Measurements from ENCODE around the gene LRRC7. TPM values are rescaled to one million over a fixed set of nuclear protein-coding genes. Genes with fewer than 3 reads are reported as not detected.
A peak's percentile ranks its signal among the peaks of the same experiment; 100 is the strongest.

LRRC7 gene
- total and polyA plus RNA-seq, 2 of the 8 experiments (the other 6 are each of a cell fraction or from before 2014, with no cell fraction given), result 0.03 to 0.17 TPM

GRCh38 chr1:69835955-69836354 is 268.2 kb downstream of the LRRC7 start:
- Histone ChIP-seq H3K27me3 (replicated peaks in 1 of 4; ENCODE audit: control insufficient read depth in 3 of 4, extremely low read depth in 1 of 4, insufficient read depth in 3 of 4, low read length in 3 of 4) (no peaks in the 10 kb centered on the region), H3K4ac (replicated peaks; ENCODE audit: insufficient read length, low read depth, low read length) (no peak overlapping the region), H4K20me1 (replicated peaks in 1 of 2; ENCODE audit: control insufficient read depth in 1 of 2, insufficient read depth in 2 of 2, low read length in 2 of 2) (no peaks in the 10 kb centered on the region), H3K14ac (ENCODE audit: insufficient read length) (no peak overlapping the region), H3K27ac (ENCODE audit: low read depth, low read length) (no peak overlapping the region), H3K9ac (replicated peaks in 1 of 4; ENCODE audit: extremely low read depth in 1 of 4, low read depth in 3 of 4, low read length in 3 of 4) (no peak overlapping the region), H2BK120ac (replicated peaks; ENCODE audit: low read depth, low read length) (no peak overlapping the region), H3K79me2 (ENCODE audit: control insufficient read depth in 1 of 2, insufficient read depth in 2 of 2, low read length in 2 of 2) (no peaks in the 10 kb centered on the region), H3K56ac (replicated peaks; ENCODE audit: insufficient read length, low read depth, low read length) (no peak overlapping the region), H3K4me2 (ENCODE audit: insufficient read depth in 1 of 2, low read depth in 2 of 2, low read length in 2 of 2) (no peak overlapping the region), H3K23ac (ENCODE audit: insufficient read length) (no peak overlapping the region), H4K8ac (ENCODE audit: extremely low read depth, insufficient read depth, low read length) (no peak overlapping the region), H2AFZ (ENCODE audit: low read length) (no peak overlapping the region), H2BK12ac (ENCODE audit: low read depth, low read length) (no peak overlapping the region), H4K5ac (ENCODE audit: insufficient read length, low read depth, low read length) (no peak overlapping the region), H3K4me3 (ENCODE audit: extremely low read depth in 1 of 4, insufficient read depth in 2 of 4, low read depth in 3 of 4, low read length in 4 of 4) (no peak overlapping the region), H4K91ac (replicated peaks; ENCODE audit: insufficient read length, low read length) (no peak overlapping the region), H3K4me1 (replicated peaks in 1 of 4; ENCODE audit: control insufficient read depth in 3 of 4, insufficient read depth in 4 of 4, low read length in 3 of 4) (no peaks in the 10 kb centered on the region), H3K9me3 (ENCODE audit: insufficient read depth in 2 of 2, low read depth in 1 of 2, low read length in 1 of 2) (no peaks in the 10 kb centered on the region), H3K36me3 (ENCODE audit: control insufficient read depth in 2 of 4, insufficient read depth in 4 of 4, low read length in 3 of 4) (no peaks in the 10 kb centered on the region), H2AK5ac (ENCODE audit: low read depth, low read length) (no peak overlapping the region), H2BK20ac (ENCODE audit: low read length) (no peak overlapping the region), H3K18ac (ENCODE audit: extremely low read depth, low read length) (no peak overlapping the region), H2BK15ac (ENCODE audit: low read length) (no peak overlapping the region), H3K79me1 (ENCODE audit: low read depth, low read length) (no peaks in the 10 kb centered on the region), H3K23me2 (ENCODE audit: low read depth, low read length) (no peaks in the 10 kb centered on the region; the same call in 1 of the 2 replicates), H2BK5ac (ENCODE audit: low read depth, low read length) (no peak overlapping the region)
- WGBS, 2 experiments (ENCODE audit: extremely low coverage in 1 of 2, insufficient coverage in 1 of 2, insufficient read length in 1 of 2, insufficient replicate concordance in 2 of 2, low coverage in 1 of 2, low lambda C conversion rate in 2 of 2, missing lambda C conversion rate in 1 of 2), result 93% methylated on average over 2 of the region's 2 CpGs; no CpG with 5 or more reads in 1 of the 2 experiments
- ChIA-PET CTCF (ENCODE audit: partially characterized antibody) (no interaction called here), POLR2A (ENCODE audit: partially characterized antibody) (no interaction called here)
- DNase-seq (ENCODE audit: low read depth in 1 of 2, low spot score in 2 of 2) (no peak), FAIRE-seq (peak; percentile 7)
- TF ChIP-seq POLR2A (IDR thresholded peaks at IDR 0.05; ENCODE audit: control extremely low read depth in 1 of 2, low read depth in 2 of 2, low read length in 2 of 2), result no peak
- no peak for TF ChIP-seq CEBPB (IDR thresholded peaks at IDR 0.05; ENCODE audit: low read depth, low read length)
- no peak for TF ChIP-seq BCL11A (IDR thresholded peaks at IDR 0.05; ENCODE audit: low read depth in 2 of 2, low read length in 2 of 2)
- no peak for TF ChIP-seq POLR2AphosphoS5 (IDR thresholded peaks at IDR 0.05; ENCODE audit: low read depth, low read length)
- TF ChIP-seq CREB1 (IDR thresholded peaks at IDR 0.05), result no peak
- TF ChIP-seq KDM1A (IDR thresholded peaks at IDR 0.05; ENCODE audit: borderline replicate concordance, low read length), result no peak
- TF ChIP-seq SRF (IDR thresholded peaks at IDR 0.05; ENCODE audit: low read depth, low read length), result no peak
- no peak for TF ChIP-seq MAX (IDR thresholded peaks at IDR 0.05)
- TF ChIP-seq NANOG (IDR thresholded peaks at IDR 0.05; ENCODE audit: insufficient read depth, low read depth, low read length, poor library complexity, severe bottlenecking), result no peak
- no peak for TF ChIP-seq RFX5 (IDR thresholded peaks at IDR 0.05; ENCODE audit: borderline replicate concordance, low read depth, low read length)
